Measurements from ENCODE around the gene NSMCE1. TPM values are rescaled to one million over a fixed set of nuclear protein-coding genes. Genes with fewer than 3 reads are reported as not detected.

NSMCE1 gene
- total and polyA plus RNA-seq, 10 donors, result 18.4 to 79.0 (median 36.7) TPM

- Histone ChIP-seq H3K27ac (peak overlapping the region; percentile 15 to 94 (median 76)), H3K4me3 (no peak overlapping the region), H3K36me3 (peaks cover 0 to 47% (median 10%) of the 10 kb centered on the region in 6 donors), H3K9me3 (no peaks in the 10 kb centered on the region), H3K27me3 (replicated peaks in 1 of 7) (no peaks in the 10 kb centered on the region), H3K4me1 (peaks cover 70 to 98% (median 92%) of the 10 kb centered on the region in 6 donors)
- intact Hi-C loops (cut with DNase I; ENCODE audit: low total_unique reads), result loop anchor here (10.0 kb wide), 2 partner anchors 58 to 222 kb away; no protein-coding TSS in a partner anchor
- WGBS, 5 donors, result 66 to 87% (median 81%) methylated on average over 13 of the region's 13 CpGs
- TF ChIP-seq CTCF (IDR thresholded peaks at IDR 0.05 in 8 of 11, conservative IDR thresholded peaks at IDR 0.05 in 3 of 11) (no peak), POLR2A (IDR thresholded peaks at IDR 0.05) (no peak), POLR2AphosphoS5 (IDR thresholded peaks at IDR 0.05) (no peak)
- DNase-seq, result peak; percentile 60
These were observed 35.5 kb downstream of the NSMCE1 start for GRCh38 chr16:27232901-27233625.

- intact Hi-C loops (cut with DNase I; ENCODE audit: low total_unique reads), result loop anchor here (10.0 kb wide), 2 partner anchors 57 to 223 kb away; no protein-coding TSS in a partner anchor
- Histone ChIP-seq H3K27me3 (replicated peaks in 1 of 7) (no peaks in the 10 kb centered on the region), H3K36me3 (peaks cover 0 to 48% (median 10%) of the 10 kb centered on the region in 6 donors), H3K4me3 (peak overlapping the region in 1 of 8 donors; percentile 12), H3K4me1 (peaks cover 62 to 98% (median 84%) of the 10 kb centered on the region in 6 donors), H3K27ac (peak overlapping the region; percentile 15 to 94 (median 76)), H3K9me3 (no peaks in the 10 kb centered on the region)
- 38 to 64% (median 53%) methylated on average over 24 to 26 of the region's 26 CpGs for WGBS, 5 donors
- TF ChIP-seq POLR2AphosphoS5 (IDR thresholded peaks at IDR 0.05) (peak; percentile 79 to 86 (median 82)), POLR2A (IDR thresholded peaks at IDR 0.05) (no peak)
- DNase-seq, result peak; percentile 87
These were observed 36.3 kb downstream of the NSMCE1 start for GRCh38 chr16:27232061-27232900.

- Histone ChIP-seq H3K36me3 (peaks cover 0 to 54% (median 10%) of the 10 kb centered on the region in 6 donors), H3K27ac (peak overlapping the region; percentile 15 to 94 (median 76)), H3K4me3 (peak overlapping the region in 1 of 8 donors; percentile 12), H3K9me3 (no peaks in the 10 kb centered on the region), H3K27me3 (replicated peaks in 1 of 7) (no peaks in the 10 kb centered on the region), H3K4me1 (peaks cover 56 to 98% (median 79%) of the 10 kb centered on the region in 6 donors)
- 55 to 74% (median 73%) methylated on average over 5 to 8 of the region's 8 CpGs for WGBS, 5 donors
- TF ChIP-seq POLR2A (IDR thresholded peaks at IDR 0.05) (no peak), CTCF (IDR thresholded peaks at IDR 0.05 in 8 of 11, conservative IDR thresholded peaks at IDR 0.05 in 3 of 11) (no peak), POLR2AphosphoS5 (IDR thresholded peaks at IDR 0.05) (no peak)
- DNase-seq, result no peak
- intact Hi-C loops (cut with DNase I; ENCODE audit: low total_unique reads), result loop anchor here (10.0 kb wide), 2 partner anchors 57 to 223 kb away; no protein-coding TSS in a partner anchor
These were observed 36.9 kb downstream of the NSMCE1 start for GRCh38 chr16:27231692-27232060.

GRCh38 chr16:27230562-27231001, 38.0 kb downstream of the NSMCE1 start:
- WGBS, 5 donors, result 23 to 70% (median 63%) methylated on average over 6 to 16 of the region's 16 CpGs
- Histone ChIP-seq H3K4me3 (no peak overlapping the region), H3K9me3 (no peaks in the 10 kb centered on the region), H3K36me3 (peaks cover 0 to 65% (median 10%) of the 10 kb centered on the region in 6 donors), H3K4me1 (peaks cover 45 to 98% (median 76%) of the 10 kb centered on the region in 6 donors), H3K27ac (peak overlapping the region in 4 of 8 donors; percentile 38 to 88 (median 64)), H3K27me3 (replicated peaks in 1 of 7) (no peaks in the 10 kb centered on the region)
- intact Hi-C loops (cut with DNase I; ENCODE audit: low total_unique reads), result loop anchor here (10.0 kb wide), 2 partner anchors 56 to 224 kb away; no protein-coding TSS in a partner anchor
- TF ChIP-seq CTCF (IDR thresholded peaks at IDR 0.05 in 8 of 11, conservative IDR thresholded peaks at IDR 0.05 in 3 of 11) (peak in 6 of 11 experiments; percentile 11 to 48 (median 20)), POLR2A (IDR thresholded peaks at IDR 0.05) (peak in 1 of 3 donors; percentile 22), POLR2AphosphoS5 (IDR thresholded peaks at IDR 0.05) (peak; percentile 70 to 77 (median 72))
- peak; percentile 89 for DNase-seq

Data from spleen (tissue), 11 donors.